Stomach (tissue), 9 donors: Measurements from ENCODE around the gene CLCA2. TPM values are rescaled to one million over a fixed set of nuclear protein-coding genes. Genes with fewer than 3 reads are reported as not detected.
A peak's percentile ranks its signal among the peaks of the same experiment; 100 is the strongest.

Experiments
- DNase-seq, 2 donors: peaks; one replicate each; pipeline versions ENCODE4 v3.0.0 to v3.0.0-alpha.2; 2013 to 2019
- H3K27ac ChIP-seq, 5 donors: fragments of 200-600 bp in 4 of 5; sonication (generic) in 4 of 5; one replicate each; pipeline ENCODE4 v1.5.1; 2013 to 2019; ENCODE audit warnings: mild to moderate bottlenecking in 1 of 5, moderate library complexity in 1 of 5
- H3K27me3 ChIP-seq, 3 donors: fragments of 200-600 bp; sonication (generic); one replicate each; pipeline ENCODE4 v1.5.1; 2017 to 2019; ENCODE audit warnings: mixed run types in 1 of 3
- H3K36me3 ChIP-seq, 4 donors: fragments of 200-600 bp; sonication (generic); 1 replicate in 3 of 4; 2 replicates in 1 of 4; pipeline ENCODE4 v1.5.1; 2016 to 2019
- H3K4me1 ChIP-seq, 4 donors: fragments of 200-600 bp; sonication (generic); one replicate each; pipeline ENCODE4 v1.5.1; 2016 to 2019
- H3K4me3 ChIP-seq, 4 donors: fragments of 200-600 bp; sonication (generic) in 3 of 4; one replicate each; pipeline ENCODE4 v1.5.1; 2016 to 2019; ENCODE audit warnings: mild to moderate bottlenecking in 1 of 4
- H3K9me3 ChIP-seq, 4 donors: fragments of 200-600 bp; sonication (generic); one replicate each; pipeline ENCODE4 v1.5.1; 2016 to 2019
- CTCF ChIP-seq, 7 experiments: fragments of 450-650 bp in 4 of 7; fragments of 200-600 bp in 3 of 7; sonication (generic) in 3 of 7; IDR thresholded peaks; one replicate each; pipeline ENCODE4 v1.5.1; 2016 to 2019; ENCODE audit warnings: antibody characterized with exemption in 7 of 7, control low read depth in 2 of 7, mild to moderate bottlenecking in 1 of 7
- EP300 ChIP-seq: sonication (generic); formaldehyde crosslinking; IDR thresholded peaks from one replicate; pipeline ENCODE4 v1.6.1; 2017; ENCODE audit warnings: antibody characterized with exemption
- POLR2A ChIP-seq, 4 donors: fragments of 450-650 bp; IDR thresholded peaks; one replicate each; pipeline ENCODE4 v1.6.1; 2016; ENCODE audit warnings: antibody characterized with exemption in 4 of 4, control low read depth in 2 of 4, mild to moderate bottlenecking in 1 of 4, moderate library complexity in 1 of 4
- POLR2AphosphoS5 ChIP-seq, 3 donors: sonication (generic); formaldehyde crosslinking; IDR thresholded peaks; one replicate each; pipeline ENCODE4 v1.6.1; 2016; ENCODE audit warnings: antibody characterized with exemption in 3 of 3
- WGBS, 5 donors: extraction: QIAGEN DNeasy Blood & Tissue Kit in 3 of 5; methylation state at CpG; one replicate each; pipeline versions ENCODE4 v1.1.5 to v1.1.7; 2013 to 2018; 5-methylcytosine and 5-hydroxymethylcytosine counted together
- intact Hi-C: fragments of 100-400 bp; cut with DNase I; formaldehyde crosslinking; loops from one replicate; pipeline ENCODE4 v1.15.1; 2023; ENCODE audit warnings: low total_unique reads
- polyA plus RNA-seq, 3 donors: library from polyadenylated mRNA; stranded (reverse); fragments of 200-250 nt; gene quantifications; one replicate each; pipeline ENCODE4 v1.2.3, GENCODE V29; 2013
- total RNA-seq, 5 donors: library from RNA; depleted of rRNA; stranded (reverse); fragments of >200 nt; gene quantifications; one replicate each; pipeline versions ENCODE4 v1.1.0 to v1.2.3, GENCODE V29; 2014 to 2016
- donor health status: healthy with polysubstance abuse.
- donor health status: Bipolar disorder and iron deficiency.
- donor health status: healthy.

The CLCA2 gene
- total and polyA plus RNA-seq, 8 donors: 4.1 to 34.8 TPM; not detected in 6

- TF ChIP-seq POLR2A (IDR thresholded peaks at IDR 0.05) (no peak), CTCF (IDR thresholded peaks at IDR 0.05) (no peak), EP300 (no peak), POLR2AphosphoS5 (IDR thresholded peaks at IDR 0.05) (no peak)
- DNase-seq: no peak
- H3K27me3 ChIP-seq: no peaks in the 10 kb centered on the region
- intact Hi-C loops: no loop called here
- H3K9me3 ChIP-seq: no peaks in the 10 kb centered on the region
- H3K4me3 ChIP-seq: no peak overlapping the region
- H3K27ac ChIP-seq: no peak overlapping the region
- no peaks in the 10 kb centered on the region for H3K36me3 ChIP-seq
- 83 to 91% (median 88%) methylated on average over 3 of the region's 3 CpGs for WGBS, 5 donors
- peaks cover 0 to 10% (median 0%) of the 10 kb centered on the region in 4 donors for H3K4me1 ChIP-seq
Observed at GRCh38 chr1:86387916-86388627, 35.9 kb upstream of the CLCA2 start.

- no peaks in the 10 kb centered on the region for H3K9me3 ChIP-seq
- peaks cover 0 to 11% (median under 1%) of the 10 kb centered on the region in 4 donors for H3K4me1 ChIP-seq
- intact Hi-C loops: no loop called here
- no peak overlapping the region for H3K4me3 ChIP-seq
- H3K27me3 ChIP-seq: no peaks in the 10 kb centered on the region
- H3K36me3 ChIP-seq: no peaks in the 10 kb centered on the region
- H3K27ac ChIP-seq: peak overlapping the region in 1 of 5 donors; percentile 48
- no peak for TF ChIP-seq POLR2AphosphoS5 (IDR thresholded peaks at IDR 0.05)
- no peak for TF ChIP-seq CTCF (IDR thresholded peaks at IDR 0.05)
- TF ChIP-seq EP300: no peak
- no peak for TF ChIP-seq POLR2A (IDR thresholded peaks at IDR 0.05)
- DNase-seq: no peak
Observed at GRCh38 chr1:86388777-86389176, 35.2 kb upstream of the CLCA2 start.

DNA sequence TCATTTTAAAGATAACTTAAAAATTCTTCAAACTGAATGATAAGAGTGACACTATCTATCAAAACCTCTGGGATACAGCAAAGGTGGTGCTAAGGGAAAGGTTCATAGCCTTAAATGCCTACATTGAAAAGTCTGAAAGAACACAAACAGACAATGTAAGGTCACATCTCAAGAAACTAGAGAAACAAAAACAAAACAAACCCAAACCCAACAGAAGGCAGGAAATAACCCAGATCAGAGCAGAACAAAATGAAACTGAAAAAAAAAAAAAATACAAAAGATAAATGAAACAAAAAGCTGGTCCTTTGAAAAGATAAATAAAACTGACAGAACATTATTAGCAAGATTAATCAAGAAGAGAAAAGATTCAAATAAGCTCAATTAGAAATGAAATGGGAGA, 34.7 kb upstream of the CLCA2 start:
- Histone ChIP-seq H3K4me3 (no peak overlapping the region), H3K9me3 (no peaks in the 10 kb centered on the region), H3K27ac (peak overlapping the region in 2 of 5 donors; percentile 30 to 48), H3K27me3 (no peaks in the 10 kb centered on the region), H3K4me1 (peaks cover 0 to 15% (median 3%) of the 10 kb centered on the region in 4 donors), H3K36me3 (no peaks in the 10 kb centered on the region)
- TF ChIP-seq EP300 (no peak), POLR2AphosphoS5 (IDR thresholded peaks at IDR 0.05) (no peak), POLR2A (IDR thresholded peaks at IDR 0.05) (no peak), CTCF (IDR thresholded peaks at IDR 0.05) (no peak)
- intact Hi-C loops: no loop called here
- DNase-seq: no peak

GRCh38 chr1:86394416-86394815, 29.6 kb upstream of the CLCA2 start:
- no peaks in the 10 kb centered on the region for H3K27me3 ChIP-seq
- peaks cover 0 to 31% (median 20%) of the 10 kb centered on the region in 4 donors for H3K4me1 ChIP-seq
- intact Hi-C loops: no loop called here
- no peaks in the 10 kb centered on the region for H3K9me3 ChIP-seq
- 55 to 75% (median 70%) methylated on average over 2 of the region's 2 CpGs for WGBS, 5 donors
- H3K36me3 ChIP-seq: no peaks in the 10 kb centered on the region
- peak overlapping the region in 1 of 5 donors; percentile 7 for H3K27ac ChIP-seq
- TF ChIP-seq EP300: no peak
- no peak for TF ChIP-seq POLR2A (IDR thresholded peaks at IDR 0.05)
- TF ChIP-seq POLR2AphosphoS5 (IDR thresholded peaks at IDR 0.05): no peak
- no peak for TF ChIP-seq CTCF (IDR thresholded peaks at IDR 0.05)
- DNase-seq: no peak
- no peak overlapping the region for H3K4me3 ChIP-seq
